NCI-H2029 treated with DMSO at 0.1 percent for 48 hours (cell line): ENCODE results near the gene NUMBL.
"Not testable (repeated sequence)": the region's sequence is repeated elsewhere in the genome, so short reads cannot be mapped to it uniquely, and the experiment has no call there.

Source experiments
- DNase-seq: peaks from one replicate; lab custom pipeline; 2025; lab: John Stamatoyannopoulos, UW

The NUMBL gene

GRCh38 chr19:40690050-40690692 lies at the start of gene NUMBL:
TSS of gene NUMBL (minus strand) at chr19:40690651. CDS start at chr19:40690483, 168 bp downstream.
- DNase-seq, result no peak

GRCh38 chr19:40739030-40739839 lies 48.8 kb upstream of the NUMBL start:
- DNase-seq, result no peak

GRCh38 chr19:40737102-40737644 lies 46.7 kb upstream of the NUMBL start:
- no peak for DNase-seq

GRCh38 chr19:40736661-40737060 lies 46.2 kb upstream of the NUMBL start:
- no peak for DNase-seq

GRCh38 chr19:40735013-40735771 lies 44.7 kb upstream of the NUMBL start:
- no peak for DNase-seq

GRCh38 chr19:40733149-40733548 lies 42.7 kb upstream of the NUMBL start:
- DNase-seq, result no peak

GRCh38 chr19:40732304-40732703 lies 41.9 kb upstream of the NUMBL start:
- DNase-seq, result not testable (repeated sequence)

- not testable (repeated sequence) for DNase-seq
Observed at GRCh38 chr19:40730065-40730464, 39.6 kb upstream of the NUMBL start.

GRCh38 chr19:40726279-40726678 lies 35.8 kb upstream of the NUMBL start:
- DNase-seq, result no peak

- no peak for DNase-seq
Observed at GRCh38 chr19:40724855-40725254, 34.4 kb upstream of the NUMBL start.

- no peak for DNase-seq
Observed at GRCh38 chr19:40724315-40724714, 33.9 kb upstream of the NUMBL start.

GRCh38 chr19:40723661-40724254 lies 33.3 kb upstream of the NUMBL start:
- DNase-seq, result no peak

GRCh38 chr19:40721936-40722661 lies 31.6 kb upstream of the NUMBL start:
- no peak for DNase-seq

GRCh38 chr19:40721140-40721486 lies 30.7 kb upstream of the NUMBL start:
- no peak for DNase-seq

- DNase-seq, result no peak
Observed at GRCh38 chr19:40719414-40719894, 29.0 kb upstream of the NUMBL start.

- peak; percentile 21 for DNase-seq
Observed at GRCh38 chr19:40718774-40719391, 28.4 kb upstream of the NUMBL start.

- DNase-seq, result no peak
Observed at GRCh38 chr19:40717880-40718773, 27.7 kb upstream of the NUMBL start.

- DNase-seq, result no peak
Observed at GRCh38 chr19:40717325-40717879, 27.0 kb upstream of the NUMBL start.
